ENCODE measurements around the gene PPP2R3B. TPM values are rescaled to one million over a fixed set of nuclear protein-coding genes. Genes with fewer than 3 reads are reported as not detected.

The PPP2R3B gene
- total RNA-seq, 1 experiment from 2014 or later: 19.1 TPM

- TF ChIP-seq SIN3A (IDR thresholded peaks at IDR 0.05; ENCODE audit: low read depth) (no peak), FOSL1 (IDR thresholded peaks at IDR 0.05; ENCODE audit: low read depth) (no peak), CBX3 (IDR thresholded peaks at IDR 0.05; ENCODE audit: low read depth) (no peak), SRF (IDR thresholded peaks at IDR 0.05; ENCODE audit: low read depth) (no peak)
- Histone ChIP-seq H3K4me2 (ENCODE audit: low read length) (peak overlapping the region; percentile 84), H3K9ac (ENCODE audit: low read length) (peak overlapping the region; percentile 89), H2AFZ (ENCODE audit: low read depth, low read length, poor library complexity, severe bottlenecking) (no peak overlapping the region), H3K27ac (ENCODE audit: low read depth, low read length) (no peak overlapping the region), H3K27me3 (ENCODE audit: insufficient read depth, low read length) (no peaks in the 10 kb centered on the region), H3K36me3 (ENCODE audit: control insufficient read depth in 1 of 2, insufficient read depth in 2 of 2, low read length in 2 of 2) (no peaks in the 10 kb centered on the region), H3K9me2 (ENCODE audit: insufficient read depth) (no peaks in the 10 kb centered on the region), H3K4me3 (replicated peaks in 1 of 2; ENCODE audit: low read depth in 1 of 2, low read length in 2 of 2) (peak overlapping the region; percentile 63 to 67), H3K79me2 (ENCODE audit: insufficient read depth, low read length) (no peaks in the 10 kb centered on the region), H4K20me1 (ENCODE audit: insufficient read depth) (no peaks in the 10 kb centered on the region), H3K4me1 (ENCODE audit: control insufficient read depth in 1 of 2, insufficient read depth in 2 of 2, low read length in 2 of 2) (peaks cover 0 to 5% of the 10 kb centered on the region in 2 experiments; a peak in 1 of 4 replicates), H3K9me3 (ENCODE audit: control insufficient read depth in 1 of 2, insufficient read depth in 1 of 2, low read depth in 1 of 2, low read length in 2 of 2) (no peaks in the 10 kb centered on the region)
- RAD21 ChIA-PET (ENCODE audit: low non-redundant PET in 1 of 2, low total read pairs in 2 of 2, uncharacterized antibody in 2 of 2, unreplicated experiment in 2 of 2): no interaction called here
- DNase-seq (ENCODE audit: low read depth, low spot score): no peak
- no peak for ATAC-seq
- no TSS peak for BruUV-seq (replicated peaks)
- CTCF ChIA-PET: no interaction called here
- POLR2A ChIA-PET: no interaction called here
- intact Hi-C loops (cut with micrococcal nuclease): no loop called here
These were observed 1.0 kb upstream of the PPP2R3B start for GRCh38 chrX:387729-388128.

GRCh38 chrX:386239-386767 is 404 bp downstream of the PPP2R3B start:
- ChIA-PET RAD21 (ENCODE audit: low non-redundant PET in 1 of 2, low total read pairs in 2 of 2, uncharacterized antibody in 2 of 2, unreplicated experiment in 2 of 2) (no interaction called here), POLR2A (no interaction called here), CTCF (no interaction called here)
- H3K27me3 ChIP-seq (ENCODE audit: insufficient read depth, low read length): no peaks in the 10 kb centered on the region
- H4K20me1 ChIP-seq (ENCODE audit: insufficient read depth): no peaks in the 10 kb centered on the region
- no peaks in the 10 kb centered on the region for H3K9me2 ChIP-seq (ENCODE audit: insufficient read depth)
- peak overlapping the region; percentile 84 for H3K4me2 ChIP-seq (ENCODE audit: low read length)
- peak overlapping the region; percentile 95 for H3K27ac ChIP-seq (ENCODE audit: low read depth, low read length)
- TF ChIP-seq CBX3 (IDR thresholded peaks at IDR 0.05; ENCODE audit: low read depth) (no peak), CTCF (IDR thresholded peaks at IDR 0.05 in 2 of 3, conservative IDR thresholded peaks at IDR 0.05 in 1 of 3; ENCODE audit: borderline replicate concordance in 1 of 3, insufficient read depth in 1 of 3, low read depth in 2 of 3, low read length in 2 of 3) (no peak), CEBPB (IDR thresholded peaks at IDR 0.05; ENCODE audit: low read depth) (no peak), FOSL1 (IDR thresholded peaks at IDR 0.05; ENCODE audit: low read depth) (no peak), EZH2 (IDR thresholded peaks at IDR 0.05) (no peak), POLR2AphosphoS5 (IDR thresholded peaks at IDR 0.05; ENCODE audit: low read depth, low read length) (no peak), SP1 (IDR thresholded peaks at IDR 0.05; ENCODE audit: low read depth) (no peak), SRF (IDR thresholded peaks at IDR 0.05; ENCODE audit: low read depth) (no peak), ELF1 (IDR thresholded peaks at IDR 0.05; ENCODE audit: borderline replicate concordance, low read depth) (no peak), ATF3 (IDR thresholded peaks at IDR 0.05) (no peak), TCF7L2 (IDR thresholded peaks at IDR 0.05; ENCODE audit: borderline replicate concordance, extremely low read depth, insufficient read depth, insufficient read length) (no peak), ZNF274 (IDR thresholded peaks at IDR 0.05; ENCODE audit: low read depth, low read length) (no peak), JUND (IDR thresholded peaks at IDR 0.05) (no peak), MAX (IDR thresholded peaks at IDR 0.05) (no peak), EGR1 (IDR thresholded peaks at IDR 0.05; ENCODE audit: low read depth) (no peak)
- BruUV-seq (replicated peaks): no TSS peak
- H3K79me2 ChIP-seq (ENCODE audit: insufficient read depth, low read length): no peaks in the 10 kb centered on the region
- peaks cover 0 to 5% of the 10 kb centered on the region in 2 experiments; a peak in 1 of 4 replicates for H3K4me1 ChIP-seq (ENCODE audit: control insufficient read depth in 1 of 2, insufficient read depth in 2 of 2, low read length in 2 of 2)
- H2AFZ ChIP-seq (ENCODE audit: low read depth, low read length, poor library complexity, severe bottlenecking): no peak overlapping the region
- intact Hi-C loops (cut with micrococcal nuclease): no loop called here
- DNase-seq (ENCODE audit: low read depth, low spot score) (no peak), ATAC-seq (peak; percentile 7)
- no peaks in the 10 kb centered on the region for H3K36me3 ChIP-seq (ENCODE audit: control insufficient read depth in 1 of 2, insufficient read depth in 2 of 2, low read length in 2 of 2)
- no peaks in the 10 kb centered on the region for H3K9me3 ChIP-seq (ENCODE audit: control insufficient read depth in 1 of 2, insufficient read depth in 1 of 2, low read depth in 1 of 2, low read length in 2 of 2)
- peak overlapping the region; percentile 89 for H3K9ac ChIP-seq (ENCODE audit: low read length)
- peak overlapping the region; percentile 63 to 67 for H3K4me3 ChIP-seq (replicated peaks in 1 of 2; ENCODE audit: low read depth in 1 of 2, low read length in 2 of 2)

All from HCT116 (cell line).